HG03354 (cell line): ENCODE results near the gene JARID2.

Experiments used
- ATAC-seq: cut with Tn5 transposase; IDR thresholded peaks from one replicate; pipeline ENCODE4 v1.9.1; 2021; ENCODE audit warnings: mild to moderate bottlenecking; ENCODE audit not compliant: unreplicated experiment, poor library complexity, severe bottlenecking

Gene JARID2

DNA sequence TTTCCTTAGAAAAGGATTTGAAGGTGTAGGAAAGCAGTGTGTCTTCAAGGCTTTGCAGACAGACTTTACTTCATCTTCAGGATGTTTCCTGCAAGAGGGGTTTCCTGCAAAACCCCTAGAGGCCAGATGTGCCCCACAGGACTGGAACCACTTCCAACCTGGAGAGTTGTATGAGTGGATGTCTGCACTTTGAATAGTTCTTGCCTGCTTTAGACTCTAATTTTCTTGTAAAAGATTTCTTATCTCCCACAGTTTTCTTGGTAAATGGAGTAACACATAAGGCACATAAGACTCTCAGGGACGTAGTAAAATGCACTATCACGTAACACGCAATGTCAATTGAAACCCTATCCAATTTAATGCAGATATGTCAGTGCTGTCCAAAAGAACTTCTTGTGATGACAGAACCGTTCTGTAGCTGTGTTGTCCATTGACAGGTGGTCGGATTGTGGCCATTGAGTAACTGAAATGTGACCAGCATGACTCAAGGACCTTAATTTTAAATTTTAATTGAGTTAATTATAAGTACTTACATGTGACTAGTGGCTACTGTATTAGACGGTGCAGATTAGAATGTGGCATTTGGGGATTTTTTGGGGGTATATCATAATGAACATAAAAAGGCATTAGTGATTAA is 118.7 kb downstream of the JARID2 start:
- ATAC-seq: peak; percentile 24

DNA sequence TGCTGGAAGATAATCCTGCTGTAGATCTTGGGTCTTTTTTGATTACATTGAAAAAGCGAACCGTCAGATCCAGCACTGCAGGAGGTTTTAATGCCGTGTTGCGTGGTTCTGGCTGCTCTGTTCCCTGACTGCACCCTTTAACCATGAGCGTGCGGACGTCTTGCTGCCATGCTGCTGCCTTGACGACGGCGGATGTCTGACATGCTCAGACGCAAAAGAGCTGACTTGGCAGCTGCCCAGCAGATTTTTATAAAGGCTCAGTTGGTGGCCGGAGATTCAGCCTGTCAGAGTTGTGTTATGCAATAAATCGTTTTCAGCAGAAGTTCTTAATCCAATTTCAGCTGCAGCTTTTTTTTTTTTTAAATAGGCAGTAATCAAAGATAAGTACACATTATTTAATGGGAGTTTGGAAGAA is 119.4 kb downstream of the JARID2 start:
- ATAC-seq: no peak

DNA sequence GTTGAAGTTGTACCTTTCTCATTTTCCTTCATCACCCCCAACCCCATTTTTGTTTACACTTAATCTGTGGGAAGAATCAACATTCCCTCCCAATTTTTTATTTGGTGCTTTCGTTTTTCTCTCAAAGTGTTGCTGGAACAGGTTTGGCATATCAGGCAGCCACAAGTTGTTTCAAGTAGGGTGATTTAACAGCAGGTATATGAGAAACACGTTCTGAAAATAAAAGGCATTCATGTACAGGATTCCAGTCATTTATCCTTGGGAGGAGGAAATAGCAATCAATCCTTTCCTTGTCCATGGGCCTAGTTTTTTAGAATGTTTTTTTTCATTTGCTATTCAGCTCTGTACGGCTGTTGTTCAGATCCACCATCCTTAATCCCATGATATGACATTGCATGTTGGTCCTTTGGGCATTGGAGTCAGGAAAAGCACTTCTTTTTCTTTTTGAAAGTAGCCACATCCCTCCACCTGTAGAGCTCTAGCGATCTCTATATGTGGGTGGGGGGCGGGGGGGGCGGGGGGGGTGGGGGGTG is 120.2 kb downstream of the JARID2 start:
- no peak for ATAC-seq

DNA sequence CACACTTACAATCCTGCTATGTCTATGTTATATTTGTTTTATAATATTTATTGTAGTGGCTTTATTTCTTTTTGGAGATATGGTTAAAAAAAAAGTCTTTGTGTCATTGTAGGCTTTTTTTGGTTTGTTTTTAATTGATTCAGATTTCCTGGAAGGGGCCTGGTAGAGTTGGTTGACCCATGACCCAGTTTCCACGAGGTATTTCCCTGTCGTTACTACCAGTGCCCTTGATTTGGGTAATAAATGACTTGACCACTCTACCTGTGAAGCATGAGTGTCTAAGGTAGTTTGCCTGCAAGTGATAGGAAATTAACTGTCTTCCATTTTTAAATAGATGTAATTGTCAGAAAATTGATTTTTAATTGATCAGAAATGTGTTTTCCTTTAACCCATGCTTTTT is 121.0 kb downstream of the JARID2 start:
- ATAC-seq: no peak

DNA sequence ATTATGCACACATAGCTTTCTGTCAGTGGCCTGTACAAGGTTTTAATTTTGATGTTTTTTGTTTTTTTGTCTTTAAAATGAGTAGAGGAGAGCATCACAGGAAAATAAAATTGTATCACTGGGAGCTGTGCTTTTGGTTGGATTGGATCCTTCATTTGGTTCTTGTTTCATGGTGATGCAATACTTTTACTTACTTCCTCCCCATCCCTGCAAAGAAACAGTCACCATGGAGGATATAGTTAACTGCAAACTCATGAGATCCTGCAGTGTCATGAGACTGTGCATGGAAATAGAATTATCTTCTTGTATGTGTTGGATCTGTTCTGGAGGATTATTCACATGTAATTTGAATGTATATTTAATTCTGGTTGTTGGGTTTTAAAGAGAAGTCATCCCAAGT is 122.3 kb downstream of the JARID2 start:
- ATAC-seq: no peak

DNA sequence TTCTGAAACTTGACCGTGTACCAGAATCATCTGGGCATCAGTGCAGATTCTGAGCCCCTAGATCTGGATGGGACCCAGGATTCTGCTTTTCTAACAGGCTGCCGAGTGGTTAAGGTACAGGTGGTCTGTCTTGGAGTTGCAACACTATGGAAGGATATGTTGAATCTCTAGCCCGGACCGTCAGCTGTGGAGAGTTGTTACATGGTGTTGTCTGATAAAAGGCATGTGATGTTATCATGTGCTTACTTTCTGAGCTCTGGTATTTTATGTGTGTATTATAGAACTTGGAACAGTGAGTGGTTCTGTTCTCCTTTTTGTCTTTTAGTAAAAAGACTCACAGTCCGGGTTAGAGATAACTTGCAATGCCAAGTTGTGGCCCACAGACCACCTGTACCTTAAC is 123.0 kb downstream of the JARID2 start:
- ATAC-seq: no peak

DNA sequence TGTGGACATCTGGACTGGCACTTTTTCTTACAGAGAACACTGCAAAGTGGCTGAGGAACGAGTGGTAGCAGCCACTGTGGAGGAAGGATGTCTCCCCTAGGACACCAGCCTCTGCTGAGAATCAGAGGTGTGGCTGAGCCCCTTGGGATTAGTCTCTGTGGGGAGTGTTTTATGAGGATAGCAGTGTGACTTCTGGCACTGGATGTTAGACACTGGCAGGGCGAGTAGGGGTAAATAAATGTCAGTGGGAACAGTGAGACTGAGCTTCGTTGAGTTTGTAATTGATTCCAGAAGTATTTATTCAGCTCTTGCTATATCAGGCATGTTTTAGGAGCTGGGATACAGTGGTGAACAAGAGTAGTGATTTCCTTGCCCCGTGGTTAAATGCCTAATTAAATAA is 124.0 kb downstream of the JARID2 start:
- no peak for ATAC-seq

DNA sequence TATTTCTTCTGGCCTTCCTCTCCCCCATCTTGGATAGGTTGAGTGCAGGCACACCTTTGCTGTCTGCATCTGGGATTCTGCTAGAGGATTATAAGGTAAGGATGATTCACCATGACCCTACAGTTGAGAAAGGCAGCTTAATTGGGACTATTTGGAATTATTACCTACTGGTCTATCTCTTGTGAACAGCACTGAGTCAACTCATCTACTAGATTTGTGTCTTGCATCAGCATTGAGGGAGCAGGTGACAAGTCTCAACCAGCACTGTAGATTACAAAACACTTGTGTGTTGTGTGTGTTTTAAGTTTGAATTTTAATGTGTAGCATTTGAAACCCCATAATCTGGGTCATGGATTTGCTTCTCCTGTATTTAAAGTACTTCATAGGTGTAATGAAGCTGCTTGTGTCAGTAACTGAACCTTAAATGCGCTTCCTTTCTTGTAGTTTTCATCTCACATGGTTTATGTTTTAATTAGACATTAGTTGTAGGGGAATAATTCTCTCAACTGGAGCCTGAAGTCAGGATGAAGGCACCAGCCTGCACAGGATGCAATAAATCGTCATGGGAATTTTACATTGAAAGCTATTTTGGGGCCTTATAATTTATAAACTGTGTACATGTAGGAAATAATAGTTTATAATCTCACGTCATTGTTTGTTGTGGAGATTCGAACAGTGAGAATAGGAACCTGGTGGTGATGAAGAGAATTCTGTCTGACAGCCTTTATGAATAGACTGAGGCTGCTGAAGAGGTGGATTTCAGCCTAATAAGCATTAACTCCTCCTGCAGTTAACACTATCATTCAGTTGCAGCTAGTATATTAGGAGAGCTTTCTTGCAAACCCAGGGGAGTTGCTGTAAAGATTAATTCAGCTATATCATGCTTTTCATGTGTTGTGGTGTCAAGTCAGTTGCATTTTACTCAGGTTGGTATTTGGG is 125.1 kb downstream of the JARID2 start:
- no peak for ATAC-seq

DNA sequence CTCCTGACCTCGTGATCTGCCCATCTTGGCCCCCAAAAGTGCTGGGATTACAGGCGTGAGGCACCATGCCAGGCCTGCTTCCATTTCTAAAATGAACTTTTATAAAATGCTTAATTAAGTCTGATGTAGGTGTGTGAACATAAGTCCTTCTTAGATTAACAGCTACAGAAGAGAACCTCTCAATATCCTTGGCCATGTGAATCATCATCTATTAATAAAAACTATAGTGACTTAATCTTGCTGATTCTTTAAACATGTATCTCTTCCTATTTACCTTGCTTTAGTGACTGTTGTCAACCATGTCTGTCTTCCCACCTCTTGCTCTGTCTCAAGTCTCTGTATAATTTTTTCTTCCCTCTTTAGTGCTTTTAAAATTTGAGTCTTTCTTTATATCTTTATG is 127.1 kb downstream of the JARID2 start:
- no peak for ATAC-seq

DNA sequence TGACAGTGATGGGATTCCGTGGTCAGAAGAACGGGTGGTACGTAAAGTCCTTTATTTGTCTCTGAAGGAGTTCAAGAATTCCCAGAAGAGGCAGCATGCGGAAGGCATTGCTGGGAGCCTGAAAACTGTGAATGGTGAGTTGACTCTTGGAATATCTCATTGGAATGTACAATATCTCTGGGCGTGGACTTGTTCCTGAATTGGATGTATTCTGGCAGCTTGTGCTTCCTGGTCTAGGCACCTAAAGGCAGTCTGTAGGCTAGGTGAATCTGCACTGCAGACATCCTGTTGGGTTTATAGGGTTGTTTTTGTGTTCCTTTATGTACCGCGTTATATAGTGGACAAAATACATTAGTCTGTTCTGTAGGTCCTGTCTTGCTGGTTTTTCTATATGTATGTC is 128.2 kb downstream of the JARID2 start:
- no peak for ATAC-seq

DNA sequence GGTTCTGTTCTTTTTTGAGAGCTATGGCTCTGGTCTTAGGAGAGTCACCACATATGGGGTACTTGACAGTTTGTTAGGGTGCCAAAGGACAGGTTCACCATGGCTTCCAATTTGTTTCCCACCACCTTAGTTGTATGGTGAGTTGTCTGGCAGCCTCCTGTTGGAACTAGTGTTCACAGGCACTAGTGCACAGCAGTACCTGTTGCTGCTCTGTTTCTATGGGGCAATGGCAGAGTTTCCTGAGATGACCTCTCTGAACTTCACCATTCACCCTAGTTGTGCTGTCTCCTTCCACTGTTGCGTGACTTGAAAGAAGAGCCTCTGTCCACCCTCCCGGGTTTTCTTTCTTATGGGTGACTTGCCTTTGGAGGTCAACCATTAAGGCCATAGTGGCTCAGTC is 129.1 kb downstream of the JARID2 start:
- ATAC-seq: no peak

DNA sequence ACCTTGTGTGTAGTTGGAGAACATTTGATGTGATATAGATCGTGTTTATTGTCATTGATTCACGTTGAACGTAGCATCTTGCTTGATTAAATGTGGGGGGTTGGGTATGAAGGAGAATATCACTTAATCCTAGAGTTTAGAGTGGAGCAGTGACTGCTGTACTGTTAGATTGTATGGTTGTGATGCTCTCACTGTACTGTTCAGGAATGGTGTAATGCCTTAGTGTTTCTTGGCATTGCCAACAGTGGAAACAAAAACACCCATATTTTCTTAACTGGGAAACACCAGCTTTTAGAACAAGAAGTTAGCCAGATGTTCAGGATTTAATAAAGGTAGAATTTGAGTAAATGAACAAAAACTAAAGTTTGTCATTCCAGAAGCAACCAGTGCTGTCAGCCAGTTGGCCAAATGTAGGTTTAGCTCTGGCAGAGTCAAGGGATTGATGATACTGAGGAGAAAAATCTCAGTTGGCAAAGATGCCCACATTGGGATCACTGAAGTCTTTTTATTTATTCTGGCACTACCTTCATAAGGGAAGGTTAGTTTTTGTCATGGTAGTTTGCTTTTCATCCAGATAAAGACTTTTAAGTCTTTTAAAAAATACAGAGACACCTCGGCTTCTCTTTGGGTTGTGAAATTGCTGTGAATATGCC is 129.9 kb downstream of the JARID2 start:
- ATAC-seq: no peak

DNA sequence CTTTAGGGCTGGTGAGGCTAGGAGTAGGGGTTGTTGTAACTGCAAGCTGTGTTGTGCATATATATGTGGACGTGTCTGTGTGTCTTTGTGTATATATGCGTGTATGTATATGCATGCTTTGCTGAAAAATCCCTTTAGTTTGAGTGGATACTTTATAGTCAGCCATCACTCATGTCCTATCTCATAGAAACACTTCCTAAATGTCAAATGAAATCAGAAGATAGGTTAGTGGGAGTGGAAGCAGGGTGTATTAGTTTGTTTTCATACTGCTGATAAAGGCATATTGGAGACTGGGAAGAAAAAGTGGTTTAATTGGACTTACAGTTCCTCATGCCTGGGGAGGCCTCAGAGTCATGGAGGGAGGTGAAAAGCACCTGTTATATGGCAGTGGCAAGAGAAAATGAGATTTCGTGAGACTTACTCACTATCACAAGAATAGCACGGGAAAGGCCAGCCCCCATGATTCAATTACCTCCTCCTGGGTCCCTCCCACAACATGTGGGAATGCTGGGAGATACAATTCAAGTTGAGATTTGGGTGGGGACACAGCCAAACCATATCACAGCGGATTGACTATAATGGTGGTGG is 131.1 kb downstream of the JARID2 start:
- no peak for ATAC-seq

DNA sequence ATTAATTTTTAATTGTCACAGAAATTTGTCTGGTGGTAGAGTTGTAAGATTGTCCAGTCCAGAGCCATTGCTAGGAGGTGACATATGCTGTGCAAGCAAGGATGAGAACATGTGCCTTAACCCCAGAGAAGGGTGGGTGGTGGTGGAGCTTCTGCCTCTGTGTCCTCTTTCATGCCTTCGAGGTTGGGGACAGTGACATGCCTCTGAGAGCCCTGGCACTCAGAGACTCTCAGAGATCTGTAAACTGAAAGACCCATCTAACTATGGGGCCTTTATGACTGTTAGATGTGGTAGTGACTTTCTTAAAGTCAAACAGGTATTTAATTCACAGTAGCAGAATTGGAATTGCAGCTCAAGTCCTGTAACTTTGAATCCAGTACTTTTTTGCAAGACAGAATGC is 132.4 kb downstream of the JARID2 start:
- ATAC-seq: no peak

DNA sequence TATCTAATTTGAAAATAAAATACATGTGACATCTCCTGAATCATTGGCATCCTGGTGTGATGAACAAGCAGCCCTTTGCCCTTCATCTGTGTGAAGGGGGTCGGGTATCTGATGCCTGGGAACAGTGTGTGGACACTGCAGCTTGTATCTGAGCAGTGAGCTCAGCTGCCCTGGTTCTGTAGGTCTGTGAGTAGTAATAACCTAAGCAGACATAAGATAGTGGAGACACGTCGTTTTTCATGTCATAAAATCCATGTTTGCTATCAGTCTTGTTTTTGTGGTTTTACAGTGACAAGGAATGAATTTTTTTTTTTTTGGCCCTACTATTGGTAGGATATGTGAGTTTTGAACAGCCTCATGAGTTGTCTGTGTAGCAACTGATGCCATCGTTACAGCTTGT is 133.0 kb downstream of the JARID2 start:
- ATAC-seq: no peak

DNA sequence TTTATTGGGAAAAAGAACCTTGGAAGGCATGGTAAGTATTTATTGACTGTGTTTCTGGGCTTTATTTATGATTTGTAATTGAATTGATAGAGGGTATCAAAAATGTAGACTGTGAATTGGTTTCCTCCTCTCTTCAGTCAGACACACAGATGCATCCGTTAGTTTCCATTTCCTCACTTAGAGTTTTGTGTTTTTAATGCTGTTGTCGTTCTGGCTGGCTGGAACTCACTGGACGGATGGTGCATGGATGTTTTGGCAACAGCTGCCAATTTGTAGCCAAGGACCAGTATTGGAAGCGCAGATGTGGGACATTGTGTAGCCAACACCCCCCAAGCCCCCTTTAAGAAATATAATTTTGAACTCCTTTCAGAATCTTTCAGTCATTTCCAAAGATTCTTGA is 134.5 kb downstream of the JARID2 start:
- ATAC-seq: no peak

DNA sequence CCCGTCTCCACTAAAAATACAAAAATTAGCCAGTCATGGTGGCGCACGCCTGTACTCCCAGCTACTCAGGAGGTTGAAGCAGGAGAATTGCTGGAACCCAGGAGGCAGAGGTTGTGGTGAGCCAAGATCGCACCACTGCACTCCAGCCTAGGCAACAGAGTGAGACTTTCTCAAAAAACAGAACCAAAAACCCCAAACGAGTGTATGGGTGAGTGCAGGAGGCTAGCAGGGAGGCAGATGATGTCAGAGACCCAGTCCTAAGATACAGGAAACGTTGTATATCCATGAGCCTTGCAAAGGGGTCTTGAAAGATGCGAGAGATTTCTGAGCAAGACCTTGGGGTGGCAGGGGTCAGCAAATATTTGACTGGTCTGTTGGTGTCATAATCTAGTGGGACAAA is 136.2 kb downstream of the JARID2 start:
- ATAC-seq: no peak

DNA sequence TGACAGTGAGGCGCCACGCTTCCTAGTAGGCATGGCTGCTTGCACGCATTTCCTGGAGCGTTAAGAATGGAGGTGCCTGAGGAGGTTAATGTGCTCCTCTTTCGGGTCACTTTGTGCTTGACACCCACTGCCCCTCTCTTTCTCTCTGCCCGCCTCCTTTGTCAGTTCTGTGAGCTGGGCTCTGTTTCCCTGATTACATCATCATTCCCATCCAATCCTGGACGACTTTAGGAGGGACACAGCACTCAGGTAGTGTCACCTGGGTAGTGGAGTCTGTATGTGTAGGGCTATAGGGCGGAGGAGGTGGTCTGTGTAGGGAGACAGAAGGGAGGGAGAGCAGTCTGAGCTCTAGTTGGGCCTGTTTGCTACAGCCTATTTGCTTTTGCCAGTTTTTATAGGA is 136.8 kb downstream of the JARID2 start:
- ATAC-seq: no peak

DNA sequence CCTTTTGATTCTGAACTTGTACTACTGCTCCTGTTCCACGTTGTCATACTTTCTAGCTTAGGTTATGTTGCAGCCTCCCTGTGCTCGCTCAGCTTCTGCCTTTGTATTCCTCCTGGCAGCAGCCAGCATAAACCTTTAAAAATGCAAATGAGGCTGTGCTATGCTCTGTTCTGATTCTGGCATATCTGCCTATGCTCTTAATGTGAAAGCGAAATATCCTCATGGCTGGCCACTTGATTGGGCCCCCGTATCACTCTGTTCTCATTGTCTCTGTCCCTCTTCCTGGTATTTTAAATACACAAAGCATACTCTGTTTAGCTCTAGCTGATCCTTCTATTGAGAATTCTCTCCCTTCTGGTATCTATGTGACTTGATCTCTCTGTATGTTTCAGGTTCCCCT is 139.0 kb downstream of the JARID2 start:
- peak; percentile 62 for ATAC-seq

DNA sequence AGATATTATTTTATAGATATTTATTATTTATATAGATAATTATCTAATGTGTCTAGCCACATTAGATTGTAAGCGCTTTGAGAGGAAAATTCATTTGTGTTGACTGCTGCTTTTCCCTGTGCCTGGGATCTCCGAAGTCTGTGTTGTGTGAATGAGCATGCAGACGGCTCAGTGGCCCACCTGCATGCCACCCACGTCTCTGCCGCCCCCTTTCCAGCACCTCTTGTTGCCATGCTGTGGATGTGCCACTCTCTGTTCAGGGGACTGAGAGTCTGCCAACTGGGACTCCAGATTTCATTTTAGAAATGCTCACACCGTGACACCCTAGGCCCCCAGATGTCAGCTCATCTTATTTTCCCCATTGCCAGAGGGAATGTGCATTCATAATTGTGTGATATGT is 139.7 kb downstream of the JARID2 start:
- ATAC-seq: no peak
